Fibroblast of skin of right biceps (primary cell): ENCODE data around the gene PHGDH.
"Not testable (repeated sequence)": the region's sequence is repeated elsewhere in the genome, so short reads cannot be mapped to it uniquely, and the experiment has no call there.

ENCODE experiments used
- DNase-seq: peaks from one replicate; pipeline ENCODE4 v3.0.0-alpha.2; 2013

Gene PHGDH

GRCh38 chr1:119701659-119702058 lies 10.1 kb upstream of the PHGDH start:
- DNase-seq: no peak

- DNase-seq: peak; percentile 91
These were observed 9.3 kb upstream of the PHGDH start for GRCh38 chr1:119702384-119702783.

GRCh38 chr1:119703666-119704450 lies 7.9 kb upstream of the PHGDH start:
- no peak for DNase-seq

GRCh38 chr1:119706599-119706998 lies 5.1 kb upstream of the PHGDH start:
- DNase-seq: not testable (repeated sequence)

- DNase-seq: not testable (repeated sequence)
These were observed 354 bp upstream of the PHGDH start for GRCh38 chr1:119711356-119711803.

GRCh38 chr1:119712342-119713038 lies 756 bp downstream of the PHGDH start:
- peak; percentile 97 for DNase-seq

- peak; percentile 43 for DNase-seq
These were observed 1.5 kb downstream of the PHGDH start for GRCh38 chr1:119713039-119713748.

- peak; percentile 26 for DNase-seq
These were observed 2.2 kb downstream of the PHGDH start for GRCh38 chr1:119713749-119714456.

- DNase-seq: peak; percentile 16
These were observed 2.8 kb downstream of the PHGDH start for GRCh38 chr1:119714583-119714982.

- DNase-seq: peak; percentile 67
These were observed 3.8 kb downstream of the PHGDH start for GRCh38 chr1:119715542-119715941.

GRCh38 chr1:119718409-119718808 lies 6.7 kb downstream of the PHGDH start:
- DNase-seq: no peak

GRCh38 chr1:119718972-119719371 lies 7.2 kb downstream of the PHGDH start:
- DNase-seq: no peak

- no peak for DNase-seq
These were observed 9.2 kb downstream of the PHGDH start for GRCh38 chr1:119720866-119721440.

- DNase-seq: no peak
These were observed 10.2 kb downstream of the PHGDH start for GRCh38 chr1:119721896-119722295.

- no peak for DNase-seq
These were observed 13.0 kb downstream of the PHGDH start for GRCh38 chr1:119724611-119725218.

- no peak for DNase-seq
These were observed 13.9 kb downstream of the PHGDH start for GRCh38 chr1:119725626-119726025.

GRCh38 chr1:119727991-119728390 lies 16.3 kb downstream of the PHGDH start:
- no peak for DNase-seq

GRCh38 chr1:119729044-119729443 lies 17.3 kb downstream of the PHGDH start:
- DNase-seq: no peak

- DNase-seq: no peak
These were observed 19.3 kb downstream of the PHGDH start for GRCh38 chr1:119731060-119731459.

GRCh38 chr1:119731741-119732430 lies 20.2 kb downstream of the PHGDH start:
- DNase-seq: no peak

- no peak for DNase-seq
These were observed 20.9 kb downstream of the PHGDH start for GRCh38 chr1:119732465-119733168.
